ENCODE data around the gene DICER1.

Gene DICER1

GRCh38 chr14:95097385-95097784 is 59.9 kb downstream of the DICER1 start:
- no peak overlapping the region for H3K4me3 ChIP-seq (ENCODE audit: low read depth, low read length)
- in situ Hi-C loops (cut with HindIII; ENCODE audit: low sequenced_read_pairs), result no loop called here
- TF ChIP-seq, protein P1, sequence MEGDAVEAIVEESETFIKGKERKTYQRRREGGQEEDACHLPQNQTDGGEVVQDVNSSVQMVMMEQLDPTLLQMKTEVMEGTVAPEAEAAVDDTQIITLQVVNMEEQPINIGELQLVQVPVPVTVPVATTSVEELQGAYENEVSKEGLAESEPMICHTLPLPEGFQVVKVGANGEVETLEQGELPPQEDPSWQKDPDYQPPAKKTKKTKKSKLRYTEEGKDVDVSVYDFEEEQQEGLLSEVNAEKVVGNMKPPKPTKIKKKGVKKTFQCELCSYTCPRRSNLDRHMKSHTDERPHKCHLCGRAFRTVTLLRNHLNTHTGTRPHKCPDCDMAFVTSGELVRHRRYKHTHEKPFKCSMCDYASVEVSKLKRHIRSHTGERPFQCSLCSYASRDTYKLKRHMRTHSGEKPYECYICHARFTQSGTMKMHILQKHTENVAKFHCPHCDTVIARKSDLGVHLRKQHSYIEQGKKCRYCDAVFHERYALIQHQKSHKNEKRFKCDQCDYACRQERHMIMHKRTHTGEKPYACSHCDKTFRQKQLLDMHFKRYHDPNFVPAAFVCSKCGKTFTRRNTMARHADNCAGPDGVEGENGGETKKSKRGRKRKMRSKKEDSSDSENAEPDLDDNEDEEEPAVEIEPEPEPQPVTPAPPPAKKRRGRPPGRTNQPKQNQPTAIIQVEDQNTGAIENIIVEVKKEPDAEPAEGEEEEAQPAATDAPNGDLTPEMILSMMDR (IDR thresholded peaks at IDR 0.05; ENCODE audit: low read depth, low read length, missing control alignments), result no peak
- DNase-seq (ENCODE audit: low read depth), result no peak

DNA sequence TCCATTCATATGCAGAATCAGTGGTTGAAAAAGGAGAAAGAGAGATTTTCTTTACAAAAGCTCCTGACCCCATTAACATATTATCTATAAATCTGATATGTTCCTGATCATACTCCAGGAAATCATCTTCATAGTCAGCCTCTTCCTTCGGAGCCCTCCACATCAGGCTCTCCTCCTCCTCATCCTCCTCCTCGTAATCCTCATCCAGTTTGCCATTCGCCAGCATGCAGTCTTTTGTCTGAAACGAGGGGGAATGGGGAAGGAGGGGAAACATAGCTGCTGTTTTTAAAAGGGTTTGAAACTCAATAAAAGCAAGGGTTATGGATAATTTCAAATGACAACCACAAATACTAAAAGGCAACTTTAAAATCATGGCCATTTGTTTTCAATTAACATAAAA is 60.9 kb downstream of the DICER1 start:
- TF ChIP-seq, protein P1 (IDR thresholded peaks at IDR 0.05; ENCODE audit: low read depth, low read length, missing control alignments), result no peak
- H3K4me3 ChIP-seq (ENCODE audit: low read depth, low read length), result no peak overlapping the region
- in situ Hi-C loops (cut with HindIII; ENCODE audit: low sequenced_read_pairs), result no loop called here
- DNase-seq (ENCODE audit: low read depth), result no peak

DNA sequence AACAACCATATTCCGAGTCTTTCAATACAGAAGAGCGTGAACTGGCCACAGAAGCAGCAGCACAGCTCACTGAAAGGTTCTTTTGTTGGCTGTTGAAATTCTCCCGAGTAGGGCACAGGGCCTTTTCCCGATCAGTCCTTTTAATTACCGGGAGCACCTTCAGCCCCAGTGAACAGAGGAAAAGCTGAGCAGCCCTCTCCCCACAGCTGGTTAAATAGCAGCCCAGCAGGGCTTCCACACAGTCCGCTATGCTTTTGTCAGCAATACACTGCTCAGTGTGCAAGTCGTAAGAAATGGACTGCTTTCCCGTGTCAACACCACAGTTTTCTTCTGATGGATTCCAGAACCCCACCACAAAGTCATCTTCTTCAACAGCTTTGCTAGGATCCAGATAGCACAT is 61.3 kb downstream of the DICER1 start:
- in situ Hi-C loops (cut with HindIII; ENCODE audit: low sequenced_read_pairs), result no loop called here
- DNase-seq (ENCODE audit: low read depth), result no peak
- no peak overlapping the region for H3K4me3 ChIP-seq (ENCODE audit: low read depth, low read length)
- TF ChIP-seq, protein P1 (IDR thresholded peaks at IDR 0.05; ENCODE audit: low read depth, low read length, missing control alignments), result no peak

DNA sequence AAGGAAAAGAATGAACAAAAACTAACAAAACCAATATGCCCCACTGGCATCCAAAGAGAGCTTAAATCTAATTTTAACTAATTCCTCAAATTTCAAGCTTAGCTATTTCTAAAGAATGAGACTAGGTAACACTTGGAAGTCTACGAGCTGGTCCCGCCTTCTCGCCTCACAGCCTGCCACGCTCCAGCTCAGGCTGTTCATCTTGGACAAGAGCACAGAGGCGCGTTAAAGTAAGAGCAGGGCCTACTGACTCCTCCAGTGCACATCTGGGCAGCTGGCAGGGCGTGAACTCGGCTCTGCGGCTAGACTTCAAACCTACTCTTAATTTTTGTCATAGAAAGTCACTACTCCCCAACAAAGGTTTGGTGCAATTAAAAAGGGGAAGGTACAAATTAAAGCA is 64.6 kb downstream of the DICER1 start:
- TF ChIP-seq, protein P1 (IDR thresholded peaks at IDR 0.05; ENCODE audit: low read depth, low read length, missing control alignments), result no peak

GRCh38 chr14:95091581-95091980 is 65.7 kb downstream of the DICER1 start:
- TF ChIP-seq, protein P1 (IDR thresholded peaks at IDR 0.05; ENCODE audit: low read depth, low read length, missing control alignments), result no peak
- H3K4me3 ChIP-seq (ENCODE audit: low read depth, low read length), result no peak overlapping the region
- in situ Hi-C loops (cut with HindIII; ENCODE audit: low sequenced_read_pairs), result no loop called here
- DNase-seq (ENCODE audit: low read depth), result no peak

More for the DNA sequence above, 64.6 kb downstream of the DICER1 start:
- no peak overlapping the region for H3K4me3 ChIP-seq (ENCODE audit: low read depth, low read length)
- in situ Hi-C loops (cut with HindIII; ENCODE audit: low sequenced_read_pairs), result no loop called here
- no peak for DNase-seq (ENCODE audit: low read depth)

DNA sequence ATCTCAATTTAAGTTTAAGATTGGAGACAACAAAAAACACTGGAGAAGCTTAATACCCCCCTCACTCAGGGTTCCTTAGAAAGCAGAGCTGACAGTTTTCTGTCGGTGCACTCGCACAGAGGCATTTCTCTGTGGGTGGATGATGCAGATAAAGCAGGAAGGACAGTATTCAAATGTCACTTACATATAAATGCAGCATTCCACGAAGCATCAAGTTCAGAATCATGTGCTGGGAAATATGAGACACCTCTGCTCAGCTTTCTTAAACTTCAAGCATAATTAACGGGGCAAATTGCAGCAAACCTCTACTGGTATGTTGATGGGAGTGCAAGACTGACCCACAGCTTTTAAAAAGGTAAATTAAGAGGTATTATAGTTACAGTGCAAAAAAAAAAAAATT is 68.7 kb downstream of the DICER1 start:
- TF ChIP-seq, protein P1 (IDR thresholded peaks at IDR 0.05; ENCODE audit: low read depth, low read length, missing control alignments), result no peak
- in situ Hi-C loops (cut with HindIII; ENCODE audit: low sequenced_read_pairs), result no loop called here
- H3K4me3 ChIP-seq (ENCODE audit: low read depth, low read length), result no peak overlapping the region
- no peak for DNase-seq (ENCODE audit: low read depth)

DNA sequence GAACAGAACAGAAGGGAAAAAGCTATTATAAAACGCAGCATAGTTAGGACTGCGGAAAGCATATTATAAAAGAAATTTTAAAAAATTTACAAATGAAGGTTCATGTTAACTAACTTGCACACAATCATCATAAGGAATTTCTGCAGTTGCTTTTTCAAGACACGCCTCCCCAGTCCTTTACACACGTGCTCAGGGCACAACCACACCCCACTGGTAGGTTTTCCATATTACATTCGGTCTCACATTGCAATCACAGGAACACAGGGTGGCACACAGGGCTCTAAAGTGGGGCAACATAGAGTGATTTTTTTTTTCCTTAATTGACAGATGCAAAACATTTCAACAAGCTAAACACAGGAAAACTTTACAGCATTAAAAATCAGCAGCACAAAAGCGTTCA is 69.7 kb downstream of the DICER1 start:
- in situ Hi-C loops (cut with HindIII; ENCODE audit: low sequenced_read_pairs), result no loop called here
- no peak overlapping the region for H3K4me3 ChIP-seq (ENCODE audit: low read depth, low read length)
- no peak for DNase-seq (ENCODE audit: low read depth)
- TF ChIP-seq, protein P1 (IDR thresholded peaks at IDR 0.05; ENCODE audit: low read depth, low read length, missing control alignments), result no peak
